ENCODE results near the gene GRIN2C. TPM values are rescaled to one million over a fixed set of nuclear protein-coding genes. Genes with fewer than 3 reads are reported as not detected.

GRIN2C gene
- total and polyA plus RNA-seq, 2 donors (not counting 3 experiments of a cell fraction or from before 2014, with no cell fraction given): 0.04 to 0.60 TPM

DNA sequence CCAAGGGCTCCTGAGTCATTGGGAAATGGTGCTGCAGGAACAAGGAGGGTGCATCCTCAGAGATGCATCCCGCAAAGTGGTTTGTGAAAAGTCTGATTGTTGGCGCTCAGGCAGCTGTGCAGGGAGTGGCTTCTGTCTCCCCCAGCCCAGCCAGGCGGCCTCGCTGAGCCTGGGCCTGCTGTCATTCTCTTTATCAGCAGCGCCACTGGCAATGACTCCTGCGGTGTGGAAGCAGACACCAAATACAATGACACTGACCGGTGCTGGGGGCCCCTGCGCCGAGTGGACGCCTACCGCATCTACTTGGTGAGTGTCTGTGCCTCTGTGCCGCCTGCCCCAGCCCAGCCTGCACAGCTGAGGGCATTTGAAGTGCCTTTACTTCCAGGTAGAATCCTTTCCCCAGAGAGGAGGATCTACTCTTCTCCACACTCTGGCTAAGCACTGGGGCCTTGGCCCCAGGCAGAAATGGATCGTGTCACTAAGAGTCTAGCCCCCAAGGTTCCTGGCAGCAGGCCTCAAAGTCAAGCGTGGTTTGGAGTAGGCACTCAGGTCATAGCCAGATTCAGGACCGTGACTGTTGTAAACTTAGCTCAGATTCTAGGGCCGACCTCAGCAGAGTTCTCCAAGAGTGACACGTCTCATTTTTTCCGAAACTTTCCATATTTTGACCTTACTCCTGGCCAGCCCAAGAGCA is 64.2 kb downstream of the GRIN2C start:
- Histone ChIP-seq H3K4me3 (replicated peaks in 1 of 3; ENCODE audit: insufficient read depth in 1 of 3, low read depth in 1 of 3, low read length in 3 of 3) (no peak overlapping the region), H3K36me3 (ENCODE audit: control insufficient read depth in 2 of 2, extremely low read depth in 1 of 2, insufficient read depth in 2 of 2, low read length in 2 of 2) (peaks cover 7 to 8% of the 10 kb centered on the region in 2 experiments), H3K9me3 (replicated peaks; ENCODE audit: control insufficient read depth, insufficient read depth, low read length) (no peaks in the 10 kb centered on the region), H3K9ac (replicated peaks; ENCODE audit: extremely low read depth, insufficient read depth, low read length) (no peak overlapping the region), H3K27ac (ENCODE audit: insufficient read depth, low read depth, low read length) (no peak overlapping the region), H3K27me3 (ENCODE audit: control insufficient read depth in 2 of 2, insufficient read depth in 2 of 2, low read length in 2 of 2) (no peaks in the 10 kb centered on the region), H3K79me2 (ENCODE audit: control insufficient read depth, insufficient read depth, low read length) (no peaks in the 10 kb centered on the region), H3K4me2 (ENCODE audit: insufficient read depth, low read length) (no peak overlapping the region), H2AFZ (ENCODE audit: low read depth, low read length) (no peak overlapping the region), H3K4me1 (ENCODE audit: control insufficient read depth, extremely low read depth, insufficient read depth, low read length) (peaks cover 24% of the 10 kb centered on the region), H4K20me1 (replicated peaks; ENCODE audit: control insufficient read depth, extremely low read depth, insufficient read depth, low read length) (no peaks in the 10 kb centered on the region), H3K9me1 (replicated peaks; ENCODE audit: control insufficient read depth, extremely low read depth, insufficient read depth, low read length) (no peaks in the 10 kb centered on the region)
- TF ChIP-seq, protein P1, sequence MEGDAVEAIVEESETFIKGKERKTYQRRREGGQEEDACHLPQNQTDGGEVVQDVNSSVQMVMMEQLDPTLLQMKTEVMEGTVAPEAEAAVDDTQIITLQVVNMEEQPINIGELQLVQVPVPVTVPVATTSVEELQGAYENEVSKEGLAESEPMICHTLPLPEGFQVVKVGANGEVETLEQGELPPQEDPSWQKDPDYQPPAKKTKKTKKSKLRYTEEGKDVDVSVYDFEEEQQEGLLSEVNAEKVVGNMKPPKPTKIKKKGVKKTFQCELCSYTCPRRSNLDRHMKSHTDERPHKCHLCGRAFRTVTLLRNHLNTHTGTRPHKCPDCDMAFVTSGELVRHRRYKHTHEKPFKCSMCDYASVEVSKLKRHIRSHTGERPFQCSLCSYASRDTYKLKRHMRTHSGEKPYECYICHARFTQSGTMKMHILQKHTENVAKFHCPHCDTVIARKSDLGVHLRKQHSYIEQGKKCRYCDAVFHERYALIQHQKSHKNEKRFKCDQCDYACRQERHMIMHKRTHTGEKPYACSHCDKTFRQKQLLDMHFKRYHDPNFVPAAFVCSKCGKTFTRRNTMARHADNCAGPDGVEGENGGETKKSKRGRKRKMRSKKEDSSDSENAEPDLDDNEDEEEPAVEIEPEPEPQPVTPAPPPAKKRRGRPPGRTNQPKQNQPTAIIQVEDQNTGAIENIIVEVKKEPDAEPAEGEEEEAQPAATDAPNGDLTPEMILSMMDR (IDR thresholded peaks at IDR 0.05; ENCODE audit: extremely low read depth in 1 of 2, insufficient read depth in 1 of 2, low read depth in 1 of 2, low read length in 2 of 2): no peak
- no peak for TF ChIP-seq POLR2A (IDR thresholded peaks at IDR 0.05; ENCODE audit: low read depth, low read length)
- TF ChIP-seq JUN (IDR thresholded peaks at IDR 0.05; ENCODE audit: borderline replicate concordance, insufficient read depth, insufficient read length, low read depth): no peak
- TF ChIP-seq POLR2AphosphoS5 (IDR thresholded peaks at IDR 0.05; ENCODE audit: insufficient read depth, low read depth, low read length): no peak
- no peak for TF ChIP-seq FOS (IDR thresholded peaks at IDR 0.05; ENCODE audit: borderline replicate concordance, insufficient read depth, low read length)
- no peak for TF ChIP-seq MYC (IDR thresholded peaks at IDR 0.05; ENCODE audit: low read depth, low read length)
- no peak for TF ChIP-seq EZH2 (IDR thresholded peaks at IDR 0.05; ENCODE audit: borderline replicate concordance, low read depth, low read length, severe bottlenecking)
- TF ChIP-seq GATA2 (IDR thresholded peaks at IDR 0.05; ENCODE audit: insufficient read depth, insufficient read length, low read depth, low read length): no peak
- TF ChIP-seq MAX (IDR thresholded peaks at IDR 0.05; ENCODE audit: insufficient read depth, insufficient read length): no peak
- no TSS peak for BruUV-seq (replicated peaks)
- POLR2A ChIA-PET: no interaction called here
- FAIRE-seq: no peak
- DNase-seq (ENCODE audit: low read depth, low spot score): no peak
- dilution Hi-C loops (cut with MboI; ENCODE audit: extremely low pct_ligation_motif_present, low sequenced_read_pairs): no loop called here
- CTCF ChIA-PET: interaction anchor here (1.0 to 14.0 kb wide), 3 partner anchors 47 to 67 kb away, joined by 3 to 325 read pairs (median 4); partner anchors contain the start of gene GRIN2C
- intact Hi-C loops (cut with micrococcal nuclease): no loop called here
